GM20000 (cell line): ENCODE measurements around the gene ZNF608.

ENCODE experiments used
- DNase-seq: peaks from one replicate; pipeline ENCODE4 v3.0.0; 2012; ENCODE audit warnings: low spot score
- CTCF ChIP-seq: IDR thresholded peaks from 2 replicates; pipeline ENCODE4 v1.5.1; 2012; ENCODE audit warnings: mild to moderate bottlenecking, control low read depth; ENCODE audit errors: extremely low read depth, missing control alignments

Gene ZNF608

GRCh38 chr5:124764992-124765611 lies 18.7 kb upstream of the ZNF608 start:
- no peak for DNase-seq
- no peak for TF ChIP-seq CTCF

- TF ChIP-seq CTCF: no peak
- no peak for DNase-seq
Measured at GRCh38 chr5:124764585-124764984, 18.1 kb upstream of the ZNF608 start.

- TF ChIP-seq CTCF: no peak
- no peak for DNase-seq
Measured at GRCh38 chr5:124761010-124761409, 14.6 kb upstream of the ZNF608 start.

- no peak for TF ChIP-seq CTCF
- DNase-seq: no peak
Measured at GRCh38 chr5:124760608-124761007, 14.2 kb upstream of the ZNF608 start.

- no peak for DNase-seq
- no peak for TF ChIP-seq CTCF
Measured at GRCh38 chr5:124755565-124755964, 9.1 kb upstream of the ZNF608 start.

- TF ChIP-seq CTCF: no peak
Measured at GRCh38 chr5:124755041-124755440, 8.6 kb upstream of the ZNF608 start.

GRCh38 chr5:124754206-124754927 lies 7.9 kb upstream of the ZNF608 start:
- DNase-seq: no peak
- no peak for TF ChIP-seq CTCF

More at GRCh38 chr5:124755041-124755440, 8.6 kb upstream of the ZNF608 start:
- no peak for DNase-seq
